ENCODE measurements around the gene NMNAT2.

Gene NMNAT2

DNA sequence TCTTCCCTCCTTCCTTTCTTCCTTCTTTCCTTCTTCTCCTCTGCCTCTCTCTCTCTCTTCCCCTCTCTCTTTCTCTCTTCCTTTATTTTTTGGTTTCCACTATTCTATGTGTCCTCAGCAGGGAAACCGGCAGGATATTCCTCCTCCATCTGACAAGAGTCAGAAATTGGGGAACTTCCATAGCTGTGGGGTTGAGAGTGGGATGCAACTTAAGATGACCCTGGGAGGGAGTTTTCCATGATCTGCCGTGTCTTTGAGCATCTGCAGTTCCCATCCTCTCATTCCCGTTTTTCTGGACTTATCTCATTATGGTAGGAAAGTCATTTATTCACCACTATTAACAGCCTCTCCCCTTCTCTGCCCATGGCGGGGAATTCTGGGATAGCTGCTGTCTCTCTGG lies 98.6 kb downstream of the NMNAT2 start:
- no peak overlapping the region for H3K9ac ChIP-seq (ENCODE audit: low read length)
- H3K36me3 ChIP-seq (ENCODE audit: control insufficient read depth, insufficient read depth, low read length): no peaks in the 10 kb centered on the region
- no peak overlapping the region for H3K4me3 ChIP-seq (ENCODE audit: low read length)
- peaks cover 18% of the 10 kb centered on the region for H3K4me1 ChIP-seq (ENCODE audit: control insufficient read depth, insufficient read depth, low read length)
- H3K27ac ChIP-seq (ENCODE audit: low read depth, low read length): peak overlapping the region; percentile 25
- H3K27me3 ChIP-seq (ENCODE audit: control insufficient read depth, insufficient read depth, low read length): no peaks in the 10 kb centered on the region

DNA sequence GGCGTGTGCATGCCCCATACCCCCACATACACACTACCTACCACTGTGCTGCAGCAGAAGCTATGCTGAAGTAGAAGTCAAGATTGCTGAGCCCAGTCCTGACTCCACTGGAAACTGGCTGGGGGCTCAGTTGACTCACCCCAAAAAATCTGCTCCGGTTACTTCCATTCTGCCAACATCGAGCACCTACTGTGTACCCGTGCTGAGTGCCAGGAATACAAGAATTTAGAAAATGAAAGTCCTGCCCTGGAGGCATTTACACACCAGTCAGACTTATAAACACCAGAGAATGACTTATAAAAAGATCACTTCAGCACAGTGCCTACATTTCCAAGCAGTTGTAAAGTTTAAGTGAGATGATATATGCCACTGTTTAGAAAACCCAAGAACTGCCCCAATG lies 99.1 kb downstream of the NMNAT2 start:
- Histone ChIP-seq H3K9ac (ENCODE audit: low read length) (no peak overlapping the region), H3K4me1 (ENCODE audit: control insufficient read depth, insufficient read depth, low read length) (peaks cover 18% of the 10 kb centered on the region), H3K36me3 (ENCODE audit: control insufficient read depth, insufficient read depth, low read length) (no peaks in the 10 kb centered on the region), H3K27ac (ENCODE audit: low read depth, low read length) (peak overlapping the region; percentile 25), H3K4me3 (ENCODE audit: low read length) (no peak overlapping the region), H3K27me3 (ENCODE audit: control insufficient read depth, insufficient read depth, low read length) (no peaks in the 10 kb centered on the region)

DNA sequence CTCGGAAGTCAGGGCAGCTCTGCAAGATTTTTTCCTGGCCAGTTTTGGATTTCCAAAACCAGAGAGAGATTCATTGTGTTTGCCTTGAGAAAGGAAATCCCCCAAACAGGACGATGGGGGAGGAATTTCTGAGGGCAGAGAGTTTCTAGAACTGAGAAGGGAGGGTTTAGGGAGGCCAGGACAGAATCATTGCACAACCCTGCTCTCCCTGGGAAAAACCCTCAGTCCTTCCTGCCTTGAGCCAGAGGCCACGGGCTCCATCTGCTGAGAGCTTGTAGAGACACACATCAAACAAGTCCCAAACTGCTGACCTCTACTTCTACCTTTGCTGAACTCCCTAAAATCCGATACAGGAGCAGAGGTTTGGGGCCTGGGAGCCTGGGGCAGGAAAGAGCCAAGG lies 99.7 kb downstream of the NMNAT2 start:
- no peaks in the 10 kb centered on the region for H3K36me3 ChIP-seq (ENCODE audit: control insufficient read depth, insufficient read depth, low read length)
- peaks cover 18% of the 10 kb centered on the region for H3K4me1 ChIP-seq (ENCODE audit: control insufficient read depth, insufficient read depth, low read length)
- H3K9ac ChIP-seq (ENCODE audit: low read length): no peak overlapping the region
- no peaks in the 10 kb centered on the region for H3K27me3 ChIP-seq (ENCODE audit: control insufficient read depth, insufficient read depth, low read length)
- peak overlapping the region; percentile 67 for H3K27ac ChIP-seq (ENCODE audit: low read depth, low read length)
- no peak overlapping the region for H3K4me3 ChIP-seq (ENCODE audit: low read length)

DNA sequence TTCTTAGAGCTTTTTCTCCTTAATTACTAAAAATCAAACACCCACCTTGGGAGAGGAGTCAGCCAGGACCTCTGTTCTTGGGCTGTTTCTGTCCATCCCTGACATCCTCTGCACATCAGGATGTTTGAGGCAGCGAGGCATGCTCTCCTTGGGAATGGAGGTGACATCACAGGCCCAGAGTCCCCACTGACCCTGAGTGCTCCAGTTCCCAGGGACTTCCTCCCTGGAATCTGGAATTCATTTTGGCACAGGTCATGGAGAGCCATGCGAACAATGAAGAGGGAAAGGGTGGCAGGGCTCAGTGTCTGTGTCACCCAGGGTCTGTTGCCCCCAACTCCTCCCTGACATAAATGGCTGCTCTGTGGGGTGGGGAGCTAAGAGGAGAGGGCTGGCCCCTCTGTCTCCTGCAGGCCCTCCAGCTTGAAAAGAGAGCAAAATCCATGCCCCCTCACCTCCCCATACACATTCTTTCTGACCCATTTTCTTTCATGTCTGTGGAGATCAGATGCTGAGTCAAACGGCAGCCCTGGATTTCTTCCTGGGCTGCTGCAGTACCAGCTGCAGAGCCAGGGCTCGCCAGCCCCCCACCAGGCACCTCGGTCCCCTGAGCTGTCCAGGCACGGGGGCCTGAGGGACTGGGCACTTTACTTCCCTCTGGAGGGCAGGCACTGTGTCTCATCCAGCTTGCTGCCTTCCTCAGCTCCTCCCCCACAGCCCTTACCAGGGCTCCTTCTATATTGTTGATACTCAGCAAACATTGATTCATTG lies 102.0 kb downstream of the NMNAT2 start:
- H3K27ac ChIP-seq (ENCODE audit: low read depth, low read length): no peak overlapping the region
- no peaks in the 10 kb centered on the region for H3K36me3 ChIP-seq (ENCODE audit: control insufficient read depth, insufficient read depth, low read length)
- no peak overlapping the region for H3K4me3 ChIP-seq (ENCODE audit: low read length)
- H3K27me3 ChIP-seq (ENCODE audit: control insufficient read depth, insufficient read depth, low read length): no peaks in the 10 kb centered on the region
- peaks cover 24% of the 10 kb centered on the region for H3K4me1 ChIP-seq (ENCODE audit: control insufficient read depth, insufficient read depth, low read length)
- H3K9ac ChIP-seq (ENCODE audit: low read length): no peak overlapping the region

DNA sequence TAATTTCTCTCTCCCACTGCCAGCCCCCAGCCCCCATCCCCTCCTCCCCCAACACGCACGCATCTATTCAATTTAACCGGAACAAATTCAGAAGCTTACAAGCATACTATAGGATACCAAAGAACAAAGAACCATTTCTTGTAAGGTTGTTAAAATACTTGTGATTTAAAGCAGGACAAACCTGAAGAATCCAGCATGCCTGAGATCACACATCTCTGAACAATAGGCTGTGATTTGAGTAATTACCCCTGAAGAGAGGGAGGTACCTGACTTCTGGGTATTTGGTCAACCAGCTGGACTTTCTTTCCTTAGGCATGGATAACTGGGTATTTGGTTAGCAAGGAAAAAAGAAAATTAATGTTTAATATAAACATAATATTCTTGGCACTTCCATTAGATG lies 105.1 kb downstream of the NMNAT2 start:
- Histone ChIP-seq H3K9ac (ENCODE audit: low read length) (no peak overlapping the region), H3K27me3 (ENCODE audit: control insufficient read depth, insufficient read depth, low read length) (no peaks in the 10 kb centered on the region), H3K4me1 (ENCODE audit: control insufficient read depth, insufficient read depth, low read length) (peaks cover 19% of the 10 kb centered on the region), H3K27ac (ENCODE audit: low read depth, low read length) (no peak overlapping the region), H3K36me3 (ENCODE audit: control insufficient read depth, insufficient read depth, low read length) (no peaks in the 10 kb centered on the region), H3K4me3 (ENCODE audit: low read length) (no peak overlapping the region)

DNA sequence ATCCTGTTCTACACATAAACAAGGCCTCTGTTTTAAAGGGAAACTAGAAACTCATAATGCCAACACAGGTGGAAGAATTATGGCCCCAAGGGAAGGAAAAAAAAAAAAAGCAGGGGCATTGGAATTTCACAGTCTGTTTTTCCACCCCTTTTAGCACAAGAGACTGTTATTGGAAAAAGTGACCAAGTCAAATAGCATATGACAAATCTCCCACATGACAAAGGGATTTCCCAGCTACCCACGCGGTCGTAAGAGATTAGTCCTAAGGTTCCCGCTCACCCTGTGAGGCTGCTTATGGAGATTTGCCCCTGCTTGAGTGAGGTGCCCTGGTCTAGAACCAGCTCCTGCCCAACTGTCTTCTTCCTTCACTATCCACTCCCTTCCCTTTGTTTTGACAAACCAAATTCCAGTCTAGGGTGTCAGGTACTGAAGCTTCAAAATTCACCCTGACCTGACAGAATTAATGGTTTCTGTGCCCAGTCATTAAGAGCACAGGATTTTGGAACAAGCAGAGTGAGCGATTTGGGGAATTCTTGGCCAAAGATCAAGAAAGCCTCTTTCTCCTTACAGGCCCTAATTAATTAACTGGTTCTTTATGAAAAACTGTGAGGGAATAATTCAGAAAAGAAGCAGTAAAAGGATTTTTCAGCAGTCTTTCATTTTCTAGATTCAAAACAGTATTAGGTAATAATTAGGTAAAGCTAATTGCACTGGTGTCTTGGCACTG lies 107.3 kb downstream of the NMNAT2 start:
- H3K27me3 ChIP-seq (ENCODE audit: control insufficient read depth, insufficient read depth, low read length): no peaks in the 10 kb centered on the region
- H3K27ac ChIP-seq (ENCODE audit: low read depth, low read length): peak overlapping the region; percentile 81
- H3K9ac ChIP-seq (ENCODE audit: low read length): no peak overlapping the region
- no peak overlapping the region for H3K4me3 ChIP-seq (ENCODE audit: low read length)
- peaks cover 19% of the 10 kb centered on the region for H3K4me1 ChIP-seq (ENCODE audit: control insufficient read depth, insufficient read depth, low read length)
- no peaks in the 10 kb centered on the region for H3K36me3 ChIP-seq (ENCODE audit: control insufficient read depth, insufficient read depth, low read length)

DNA sequence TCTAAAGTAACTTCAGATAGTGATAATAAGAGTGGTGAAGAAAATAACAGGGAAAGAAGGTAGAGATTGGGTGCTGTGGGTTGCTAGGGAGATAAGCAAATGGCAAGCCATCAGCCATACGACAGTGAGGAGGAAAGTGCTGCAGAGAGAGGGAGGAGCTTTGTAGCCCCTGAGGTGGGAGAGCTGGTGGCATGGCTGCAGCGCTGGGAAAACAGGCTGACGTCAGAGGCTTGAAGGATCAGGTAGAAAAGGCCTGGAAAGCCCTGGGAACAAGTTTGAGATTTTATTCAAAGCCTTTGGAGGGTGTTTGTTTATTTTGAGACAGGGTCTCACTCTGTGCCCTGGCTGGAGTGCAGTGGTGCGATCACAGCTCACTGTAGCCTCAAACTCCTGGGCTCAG lies 109.5 kb downstream of the NMNAT2 start:
- Histone ChIP-seq H3K4me3 (ENCODE audit: low read length) (no peak overlapping the region), H3K36me3 (ENCODE audit: control insufficient read depth, insufficient read depth, low read length) (no peaks in the 10 kb centered on the region), H3K4me1 (ENCODE audit: control insufficient read depth, insufficient read depth, low read length) (peaks cover 21% of the 10 kb centered on the region)

DNA sequence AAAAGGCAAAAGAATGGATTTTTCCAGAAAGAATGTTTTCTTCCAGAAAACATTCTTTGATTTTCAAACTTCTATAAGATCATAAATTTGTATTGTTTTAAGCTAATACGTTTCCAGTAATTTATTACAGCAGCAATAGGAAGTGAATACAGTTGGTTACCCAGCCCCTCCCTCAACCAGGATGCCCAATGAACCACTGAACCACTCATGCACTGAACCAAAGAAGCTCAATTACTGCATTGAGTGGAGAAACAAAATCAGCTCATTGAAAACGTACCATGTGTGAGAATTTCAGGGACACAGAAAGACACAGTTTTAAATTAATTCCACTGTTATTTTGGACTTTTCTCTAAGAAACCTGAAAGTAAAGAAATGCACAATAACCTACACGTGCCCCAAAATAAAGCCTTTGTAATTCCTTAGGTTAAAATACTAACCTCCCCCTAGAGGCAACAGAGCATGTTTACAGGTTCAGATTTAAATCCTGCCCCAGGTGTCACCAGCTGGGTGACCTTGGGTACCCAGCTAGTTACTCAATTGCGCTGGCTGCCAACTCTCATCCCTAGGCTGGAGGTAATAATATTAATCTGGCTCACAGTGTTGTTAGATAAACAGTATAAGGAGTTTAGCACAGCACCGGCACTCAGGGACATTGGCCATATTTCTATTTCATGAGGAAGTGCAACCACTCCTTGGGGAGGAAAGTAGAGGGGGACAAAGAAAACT lies 111.7 kb downstream of the NMNAT2 start:
- Histone ChIP-seq H3K9ac (ENCODE audit: low read length) (no peak overlapping the region), H3K27me3 (ENCODE audit: control insufficient read depth, insufficient read depth, low read length) (no peaks in the 10 kb centered on the region), H3K4me1 (ENCODE audit: control insufficient read depth, insufficient read depth, low read length) (peaks cover 30% of the 10 kb centered on the region), H3K4me3 (ENCODE audit: low read length) (no peak overlapping the region), H3K36me3 (ENCODE audit: control insufficient read depth, insufficient read depth, low read length) (no peaks in the 10 kb centered on the region), H3K27ac (ENCODE audit: low read depth, low read length) (no peak overlapping the region)

More for the DNA sequence above, 109.5 kb downstream of the NMNAT2 start:
- no peak overlapping the region for H3K9ac ChIP-seq (ENCODE audit: low read length)
- no peaks in the 10 kb centered on the region for H3K27me3 ChIP-seq (ENCODE audit: control insufficient read depth, insufficient read depth, low read length)
- no peak overlapping the region for H3K27ac ChIP-seq (ENCODE audit: low read depth, low read length)

DNA sequence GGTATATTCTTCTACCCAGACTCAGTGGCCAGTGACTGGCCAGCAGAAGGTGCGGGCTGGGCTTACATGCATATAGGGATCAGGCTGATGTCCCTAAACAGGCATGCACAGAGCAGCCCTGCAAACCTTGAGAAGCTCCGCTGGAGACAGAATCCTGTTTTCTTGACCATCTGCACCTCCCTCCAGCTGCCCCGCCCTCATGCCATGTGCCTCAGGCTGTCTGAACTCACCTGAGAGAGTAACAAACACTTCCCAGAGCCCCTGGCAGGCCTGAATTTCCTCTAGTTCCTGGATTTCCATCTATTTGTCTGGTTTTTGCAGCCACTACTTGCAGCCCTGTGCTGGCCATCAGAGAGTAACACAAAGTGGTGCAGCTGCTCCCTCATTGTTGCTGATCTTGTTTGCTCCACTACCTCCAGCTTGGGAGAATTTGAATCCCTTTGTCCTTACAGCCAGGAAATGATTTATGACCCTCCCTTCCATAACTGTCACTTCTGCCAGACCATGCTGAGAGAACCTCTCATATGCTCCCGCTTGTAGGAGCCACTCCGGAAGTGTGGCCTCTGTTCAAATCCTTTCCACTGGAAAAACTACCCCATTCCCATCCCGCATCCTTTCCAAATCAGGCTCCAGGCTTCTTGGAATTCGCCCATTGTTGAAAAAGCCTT lies 113.6 kb downstream of the NMNAT2 start:
- Histone ChIP-seq H3K27me3 (ENCODE audit: control insufficient read depth, insufficient read depth, low read length) (no peaks in the 10 kb centered on the region), H3K4me3 (ENCODE audit: low read length) (no peak overlapping the region), H3K4me1 (ENCODE audit: control insufficient read depth, insufficient read depth, low read length) (peaks cover 19% of the 10 kb centered on the region), H3K9ac (ENCODE audit: low read length) (no peak overlapping the region), H3K27ac (ENCODE audit: low read depth, low read length) (no peak overlapping the region), H3K36me3 (ENCODE audit: control insufficient read depth, insufficient read depth, low read length) (no peaks in the 10 kb centered on the region)

DNA sequence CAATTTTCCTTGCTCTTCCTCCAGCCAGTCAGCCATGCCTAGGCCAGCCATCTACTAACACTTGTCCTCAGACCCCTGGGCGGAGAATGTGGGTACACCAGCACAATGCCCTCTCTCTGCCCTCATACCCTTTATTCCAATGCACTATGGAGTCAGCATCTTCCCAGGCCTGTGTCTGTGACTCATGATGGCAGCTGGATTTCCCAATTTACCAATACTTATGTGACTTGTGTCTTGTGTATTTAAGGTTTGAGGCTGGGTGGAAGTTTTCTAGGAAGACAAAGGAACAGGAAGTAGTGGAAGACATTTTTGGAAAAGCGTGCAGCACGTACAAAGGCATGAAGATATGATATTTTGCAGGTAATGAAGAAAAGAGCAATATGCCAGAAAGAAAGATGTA lies 114.3 kb downstream of the NMNAT2 start:
- Histone ChIP-seq H3K36me3 (ENCODE audit: control insufficient read depth, insufficient read depth, low read length) (no peaks in the 10 kb centered on the region), H3K4me1 (ENCODE audit: control insufficient read depth, insufficient read depth, low read length) (peaks cover 19% of the 10 kb centered on the region), H3K9ac (ENCODE audit: low read length) (no peak overlapping the region), H3K27me3 (ENCODE audit: control insufficient read depth, insufficient read depth, low read length) (no peaks in the 10 kb centered on the region), H3K4me3 (ENCODE audit: low read length) (no peak overlapping the region), H3K27ac (ENCODE audit: low read depth, low read length) (peak overlapping the region; percentile 72)

DNA sequence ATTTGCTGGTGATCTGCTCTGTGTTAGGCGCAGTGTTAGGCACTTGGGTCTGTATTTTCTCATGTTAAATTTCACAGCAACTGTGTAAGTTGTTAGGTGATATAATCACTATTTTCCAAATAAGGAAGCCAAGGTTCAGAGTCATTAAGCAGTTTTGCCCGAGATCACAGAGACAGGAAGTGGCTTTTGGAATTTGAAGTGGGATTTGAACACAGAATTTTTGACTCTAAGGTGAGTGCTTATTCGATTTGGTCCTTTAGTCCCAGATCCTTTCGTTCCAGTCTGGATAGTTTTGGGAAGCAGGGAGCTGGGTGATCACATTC lies 114.9 kb downstream of the NMNAT2 start:
- no peaks in the 10 kb centered on the region for H3K36me3 ChIP-seq (ENCODE audit: control insufficient read depth, insufficient read depth, low read length)
- H3K27ac ChIP-seq (ENCODE audit: low read depth, low read length): peak overlapping the region; percentile 72
- no peak overlapping the region for H3K4me3 ChIP-seq (ENCODE audit: low read length)
- no peaks in the 10 kb centered on the region for H3K27me3 ChIP-seq (ENCODE audit: control insufficient read depth, insufficient read depth, low read length)
- H3K9ac ChIP-seq (ENCODE audit: low read length): no peak overlapping the region
- H3K4me1 ChIP-seq (ENCODE audit: control insufficient read depth, insufficient read depth, low read length): peaks cover 19% of the 10 kb centered on the region
